HG02870 (cell line): ENCODE results near the gene CEP85.

Source experiments
- ATAC-seq: cut with Tn5 transposase; IDR thresholded peaks from one replicate; pipeline ENCODE4 v1.9.1; 2021; ENCODE audit warnings: mild to moderate bottlenecking, moderate library complexity; ENCODE audit not compliant: unreplicated experiment

Gene CEP85, protein sequence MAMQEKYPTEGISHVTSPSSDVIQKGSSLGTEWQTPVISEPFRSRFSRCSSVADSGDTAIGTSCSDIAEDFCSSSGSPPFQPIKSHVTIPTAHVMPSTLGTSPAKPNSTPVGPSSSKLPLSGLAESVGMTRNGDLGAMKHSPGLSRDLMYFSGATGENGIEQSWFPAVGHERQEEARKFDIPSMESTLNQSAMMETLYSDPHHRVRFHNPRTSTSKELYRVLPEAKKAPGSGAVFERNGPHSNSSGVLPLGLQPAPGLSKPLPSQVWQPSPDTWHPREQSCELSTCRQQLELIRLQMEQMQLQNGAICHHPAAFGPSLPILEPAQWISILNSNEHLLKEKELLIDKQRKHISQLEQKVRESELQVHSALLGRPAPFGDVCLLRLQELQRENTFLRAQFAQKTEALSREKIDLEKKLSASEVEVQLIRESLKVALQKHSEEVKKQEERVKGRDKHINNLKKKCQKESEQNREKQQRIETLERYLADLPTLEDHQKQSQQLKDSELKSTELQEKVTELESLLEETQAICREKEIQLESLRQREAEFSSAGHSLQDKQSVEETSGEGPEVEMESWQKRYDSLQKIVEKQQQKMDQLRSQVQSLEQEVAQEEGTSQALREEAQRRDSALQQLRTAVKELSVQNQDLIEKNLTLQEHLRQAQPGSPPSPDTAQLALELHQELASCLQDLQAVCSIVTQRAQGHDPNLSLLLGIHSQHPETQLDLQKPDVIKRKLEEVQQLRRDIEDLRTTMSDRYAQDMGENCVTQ

DNA sequence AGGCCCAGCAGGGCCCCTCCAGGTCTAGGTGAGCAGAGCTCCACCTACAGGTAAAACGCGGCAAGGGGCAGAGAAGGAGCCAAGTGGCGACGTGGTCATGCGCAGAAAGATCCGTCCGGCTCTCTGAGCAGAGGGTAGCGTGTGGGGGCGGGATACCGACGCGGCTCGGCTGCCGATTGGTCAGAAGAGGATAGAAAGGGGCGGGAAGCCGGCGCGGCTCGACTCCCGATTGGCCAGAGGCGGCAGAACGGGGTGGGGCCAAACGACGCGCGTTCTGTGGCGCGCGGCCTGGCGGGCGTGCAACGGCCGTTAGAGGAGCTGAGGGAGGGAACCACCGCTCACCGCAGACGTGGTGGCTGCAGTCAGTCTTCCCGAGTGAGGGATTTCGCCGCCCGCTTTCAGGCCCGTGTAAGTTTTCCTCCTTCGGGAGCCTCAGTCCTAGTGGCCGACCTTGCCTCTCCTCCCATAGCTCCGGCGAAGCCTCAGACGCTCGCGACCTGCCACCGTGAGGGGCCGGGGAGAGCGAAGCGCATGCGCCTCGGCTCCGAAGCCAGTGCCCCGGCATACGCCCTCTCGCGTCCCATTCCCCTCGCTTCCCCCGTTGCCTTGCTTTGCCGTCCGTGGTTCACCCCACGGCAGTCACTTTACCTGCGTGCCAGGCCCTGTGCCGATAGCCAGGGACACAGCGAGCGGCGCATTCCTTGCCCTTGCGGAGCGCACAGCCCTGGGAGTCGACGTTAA lies at the start of gene CEP85:
Gene CEP85, plus strand, starts transcription at position 298 of the 741 bp plus-strand sequence. CDS start 5,584 bp downstream, outside the sequence.
- ATAC-seq = peak; percentile 90

DNA sequence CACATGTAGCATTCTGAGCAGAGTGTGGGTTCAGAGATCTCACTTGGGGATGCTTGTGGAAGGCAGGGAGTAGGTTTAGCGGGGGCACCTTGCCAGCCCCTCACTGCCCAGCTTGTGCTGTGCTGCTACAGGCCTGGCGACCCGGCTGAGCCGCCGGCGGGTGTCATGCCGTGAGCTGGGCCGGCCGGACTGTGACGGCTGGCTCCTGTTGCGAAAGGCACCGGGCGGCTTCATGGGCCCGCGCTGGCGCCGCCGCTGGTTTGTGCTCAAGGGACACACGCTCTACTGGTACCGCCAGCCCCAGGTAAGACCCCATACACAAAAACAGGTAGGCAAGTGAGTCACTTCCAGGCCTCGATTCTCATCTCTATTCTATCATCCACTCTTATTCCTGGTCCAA lies 49.1 kb upstream of the CEP85 start:
- no peak for ATAC-seq

DNA sequence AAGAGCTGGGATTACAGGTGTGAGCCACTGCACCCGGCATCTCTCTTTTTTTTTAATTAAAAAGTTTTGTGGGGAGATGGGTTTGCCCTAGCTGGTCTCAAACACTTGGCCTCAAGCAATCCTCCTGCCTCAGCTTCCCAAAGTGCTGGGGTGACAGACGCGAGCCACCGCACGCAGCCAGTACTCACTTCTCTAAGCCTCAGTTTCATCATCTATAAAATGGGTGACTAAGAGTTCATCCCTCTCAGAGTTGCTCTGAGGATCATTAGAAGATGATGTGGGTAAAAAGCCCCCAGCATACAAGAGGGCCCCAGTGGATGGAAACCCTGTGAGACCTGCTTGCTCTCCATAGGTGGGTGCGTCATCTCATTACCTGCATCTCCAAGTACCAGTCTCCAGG lies 46.1 kb upstream of the CEP85 start:
- ATAC-seq = no peak

DNA sequence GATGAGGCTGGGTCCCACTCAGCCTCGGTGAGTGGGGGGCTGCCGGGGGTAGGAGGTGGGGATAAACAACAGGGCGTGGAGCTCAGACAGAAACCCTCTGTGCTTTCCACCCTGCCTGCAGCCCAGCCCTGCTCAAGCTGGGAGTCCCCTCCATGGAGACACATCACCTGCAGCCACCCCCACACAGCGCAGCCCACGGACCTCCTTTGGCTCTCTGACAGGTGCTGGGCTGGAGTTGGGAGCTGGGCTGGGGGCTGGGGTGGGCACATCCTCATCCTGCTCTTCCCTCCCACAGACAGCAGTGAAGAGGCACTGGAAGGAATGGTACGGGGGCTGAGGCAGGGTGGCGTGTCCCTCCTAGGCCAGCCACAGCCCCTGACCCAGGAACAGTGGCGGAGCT lies 45.5 kb upstream of the CEP85 start:
- ATAC-seq = no peak

GRCh38 chr1:26189331-26189730 lies 44.7 kb upstream of the CEP85 start:
- ATAC-seq = no peak

DNA sequence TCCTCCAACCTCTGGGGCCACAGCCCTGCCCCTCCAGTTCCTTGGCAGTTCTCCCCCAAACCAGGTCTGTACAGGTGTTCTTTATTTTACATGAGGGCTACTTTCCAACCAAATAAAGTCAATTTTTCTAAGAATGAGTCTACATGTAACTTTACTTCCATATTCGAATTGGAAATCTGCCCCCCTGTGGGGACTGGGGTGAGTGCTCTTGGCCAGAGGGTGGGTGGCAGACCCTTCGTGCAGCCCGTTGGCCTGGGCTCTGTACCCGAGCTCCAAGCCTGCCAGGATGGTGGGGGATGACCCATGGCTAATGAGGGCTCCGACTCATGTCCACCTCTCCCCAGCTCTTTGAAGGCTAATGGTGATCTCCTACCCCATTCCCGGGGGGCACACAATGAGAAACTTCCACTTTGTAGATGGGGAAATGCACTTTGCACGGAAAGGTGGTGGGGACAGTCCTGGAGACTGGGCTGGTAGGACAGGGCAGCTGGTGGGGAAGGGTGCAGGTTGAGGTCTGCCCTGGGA lies 44.2 kb upstream of the CEP85 start:
- ATAC-seq = no peak

DNA sequence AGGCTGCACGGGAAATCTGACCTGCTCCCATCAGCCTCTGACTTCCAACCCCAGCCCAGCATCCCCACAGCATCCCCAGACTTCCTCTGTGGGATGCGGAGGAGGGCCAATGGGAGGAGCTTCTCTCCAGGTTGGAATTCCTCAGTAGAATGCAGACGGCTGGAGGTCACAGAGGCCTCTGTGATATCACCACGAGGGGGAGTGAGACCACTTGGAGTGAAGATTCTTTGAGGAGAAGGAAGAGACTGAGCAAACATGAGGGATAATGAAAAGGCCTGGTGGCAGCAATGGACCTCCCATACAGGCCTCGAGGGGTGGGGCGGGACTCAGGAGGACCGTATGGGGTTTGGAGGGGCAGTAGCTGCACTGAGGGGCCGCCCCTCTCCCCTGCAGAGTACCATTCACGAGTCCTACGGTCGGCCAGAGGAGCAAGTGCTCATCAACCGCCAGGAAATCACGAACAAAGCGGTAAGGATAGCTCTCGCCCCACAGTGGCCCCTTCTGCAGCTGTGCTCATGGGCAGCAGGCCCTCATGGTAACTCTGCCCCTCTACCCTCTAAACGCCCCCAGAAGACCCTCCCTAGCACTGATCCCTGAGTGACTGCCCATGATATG lies 43.5 kb upstream of the CEP85 start, which contains the start of gene CATSPER4:
Gene CATSPER4, plus strand, starts transcription at position 230 of the 615 bp plus-strand sequence. Its CDS starts 26 bp downstream, at position 256.
- no peak for ATAC-seq

DNA sequence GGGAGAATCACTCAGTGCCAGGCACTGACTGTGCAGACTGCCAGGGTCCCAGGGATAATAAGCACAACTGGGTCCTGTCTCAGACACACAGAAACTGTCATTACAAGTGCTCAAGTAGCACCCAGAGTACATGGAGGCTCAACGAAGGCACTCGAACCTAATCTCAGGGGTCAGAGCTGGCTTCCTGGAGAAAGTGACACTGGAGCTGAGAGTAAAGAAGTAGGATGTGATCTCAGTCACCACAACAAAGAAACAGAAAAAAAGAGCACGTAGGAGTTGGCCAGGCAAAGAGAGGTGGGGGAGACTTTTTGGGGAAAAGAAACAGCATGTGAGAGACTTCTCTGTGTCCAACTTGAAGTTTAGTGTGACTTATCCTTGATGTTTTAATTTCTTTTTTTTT lies 42.3 kb upstream of the CEP85 start:
- no peak for ATAC-seq

DNA sequence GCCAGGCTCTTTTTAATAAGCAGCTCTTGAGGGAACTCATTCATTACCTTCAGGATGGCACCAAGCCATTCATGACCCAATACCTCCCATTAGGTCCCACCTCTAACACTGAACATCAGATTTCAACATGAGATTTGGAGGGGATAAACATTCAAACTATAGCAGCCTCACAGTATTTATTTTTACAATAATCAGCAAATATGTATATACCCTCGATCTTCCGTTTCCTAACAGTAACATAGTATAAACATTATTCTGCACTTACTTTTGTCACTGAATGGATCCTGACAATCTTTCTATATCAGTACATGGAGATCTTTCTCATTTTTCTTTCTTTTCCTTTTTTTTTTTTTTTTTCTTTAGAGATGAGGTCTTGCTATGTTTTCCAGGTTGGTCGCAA lies 38.2 kb upstream of the CEP85 start:
- ATAC-seq = no peak

DNA sequence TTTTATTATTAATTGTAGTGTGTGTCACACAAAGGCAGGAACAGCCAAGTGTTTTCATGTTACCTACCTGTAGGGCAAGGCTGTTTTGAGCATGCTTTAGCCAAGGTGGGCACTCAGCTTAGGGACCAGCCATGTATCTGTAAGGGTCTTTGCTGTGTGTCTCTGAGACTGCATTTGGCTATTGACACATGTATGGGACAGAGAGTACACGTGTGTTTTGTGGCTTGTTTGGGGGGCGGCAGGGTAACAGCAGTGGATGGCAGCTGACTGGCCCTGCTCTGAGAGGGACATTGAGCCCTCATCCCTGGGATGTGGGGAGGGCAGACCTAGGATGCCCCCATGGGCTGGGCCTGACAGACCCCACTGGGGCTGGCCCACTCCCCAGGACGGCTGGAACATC lies 36.7 kb upstream of the CEP85 start:
- no peak for ATAC-seq

DNA sequence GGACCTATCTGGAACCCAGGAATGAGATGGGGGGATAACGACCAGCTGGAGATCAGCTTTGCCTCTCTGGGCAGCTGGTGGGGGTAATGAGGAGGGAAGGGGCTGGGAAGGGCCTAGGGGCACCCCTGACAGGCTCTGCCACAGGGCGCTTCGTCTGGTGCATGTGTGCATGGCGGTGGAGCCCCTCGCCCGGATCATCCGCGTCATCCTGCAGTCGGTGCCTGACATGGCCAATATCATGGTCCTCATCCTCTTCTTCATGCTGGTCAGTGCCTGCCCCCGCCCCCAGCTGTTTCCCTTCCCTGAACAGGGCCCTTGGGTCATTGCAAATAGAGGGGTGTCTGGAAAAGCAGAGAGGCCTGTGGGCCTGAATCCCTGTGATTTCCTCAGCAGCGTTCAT lies 36.2 kb upstream of the CEP85 start:
- no peak for ATAC-seq

GRCh38 chr1:26200413-26200812 lies 33.6 kb upstream of the CEP85 start:
- no peak for ATAC-seq

- no peak for ATAC-seq
These were observed 30.2 kb upstream of the CEP85 start for GRCh38 chr1:26203642-26204318.

DNA sequence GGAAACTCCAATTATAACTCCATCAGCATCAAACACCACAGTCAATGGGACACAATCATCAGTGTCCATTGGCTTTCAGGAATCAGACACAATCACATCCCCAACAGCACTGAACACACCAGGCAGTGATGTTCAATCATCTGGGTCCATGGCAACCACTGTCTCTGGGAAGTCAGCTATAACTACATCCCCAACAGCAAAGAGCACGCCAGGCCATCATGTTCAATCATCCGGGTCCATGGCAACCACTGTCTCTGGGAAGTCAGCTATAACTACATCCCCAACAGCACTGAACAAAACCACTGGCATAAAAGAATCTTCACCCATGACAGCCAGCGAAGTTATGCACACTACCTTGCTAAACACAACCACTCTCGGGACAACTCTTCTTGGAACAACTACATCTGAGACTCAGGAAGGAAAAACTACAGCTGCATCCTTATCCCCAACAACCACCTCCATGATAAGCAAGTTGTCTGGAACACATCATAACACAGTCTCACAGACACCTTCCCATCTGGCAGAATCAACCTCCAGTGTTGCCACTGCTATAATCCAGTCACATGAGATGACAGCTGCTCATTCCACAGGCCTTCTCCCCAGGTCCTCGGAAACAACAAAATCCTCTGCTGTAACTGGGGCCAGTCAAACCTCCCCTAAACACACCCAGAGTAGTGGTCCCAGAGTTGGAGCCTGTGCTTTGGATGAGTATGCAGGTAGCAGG lies 23.7 kb upstream of the CEP85 start:
- no peak for ATAC-seq

- no peak for ATAC-seq
These were observed 21.3 kb upstream of the CEP85 start for GRCh38 chr1:26212726-26213125.

DNA sequence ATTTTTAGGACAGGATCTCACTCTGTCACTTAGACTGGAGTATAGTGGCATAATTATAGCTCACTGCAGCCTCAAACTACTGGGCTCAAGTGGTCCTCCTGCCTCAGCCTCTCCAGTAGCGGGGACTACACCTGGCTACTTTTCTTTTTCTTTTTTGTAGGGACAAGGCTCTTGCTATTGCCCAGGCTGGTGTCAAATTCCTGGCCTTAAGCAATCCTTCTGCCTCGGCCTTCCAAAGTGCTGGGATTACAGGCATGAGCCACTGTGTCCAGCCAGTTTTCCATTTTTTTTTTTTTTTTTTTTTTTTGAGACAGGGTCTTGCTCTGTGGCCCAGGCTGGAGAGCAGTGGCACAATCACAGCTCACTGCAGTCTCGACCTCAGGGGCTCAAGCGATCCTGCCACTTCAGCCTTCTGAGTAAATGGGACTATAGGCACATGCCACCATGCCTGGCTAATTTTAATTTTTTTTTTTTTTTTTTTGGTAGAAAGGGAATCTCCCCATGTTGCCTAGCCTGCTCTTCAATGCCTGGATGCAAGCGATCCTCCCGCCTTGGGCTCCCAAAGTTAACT lies 20.6 kb upstream of the CEP85 start:
- no peak for ATAC-seq

- no peak for ATAC-seq
These were observed 18.8 kb upstream of the CEP85 start for GRCh38 chr1:26215246-26215645.

DNA sequence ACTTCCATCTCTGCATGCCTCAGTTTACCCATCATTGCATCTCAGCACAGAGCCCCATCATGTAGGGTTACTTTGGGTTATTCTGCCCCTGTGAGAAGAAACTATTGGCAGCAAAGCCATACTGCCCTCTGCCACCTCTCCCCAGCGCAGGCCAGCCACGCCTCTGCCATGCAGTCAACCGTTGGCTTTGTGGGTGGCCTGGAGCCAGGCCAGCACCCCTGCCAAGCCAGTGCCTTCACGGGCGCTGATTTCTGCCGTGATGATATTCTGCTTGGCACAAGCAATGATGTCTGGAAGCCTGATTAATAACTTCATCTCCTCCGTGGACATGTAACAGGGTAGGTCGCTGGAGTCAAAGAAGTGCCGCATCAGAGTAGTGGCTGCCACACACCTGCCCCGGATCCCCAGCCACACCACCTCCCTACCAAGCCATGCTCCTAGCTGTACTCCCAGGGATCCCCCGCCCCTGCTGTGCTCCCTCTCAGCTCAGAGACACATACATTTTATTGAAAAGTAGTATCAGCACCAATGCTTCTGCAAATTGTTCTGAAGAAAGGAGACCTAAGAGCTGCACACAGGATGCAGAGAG lies 15.0 kb upstream of the CEP85 start:
- no peak for ATAC-seq
